Esophagus squamous epithelium (tissue), 5 donors: ENCODE results near the gene RMND1. TPM values are rescaled to one million over a fixed set of nuclear protein-coding genes. Genes with fewer than 3 reads are reported as not detected.

Experiments used
- DNase-seq: peaks from one replicate; lab custom pipeline; 2025; lab: John Stamatoyannopoulos, UW
- H3K27ac ChIP-seq, 4 donors: fragments of 200-600 bp; sonication (generic); one replicate each; pipeline ENCODE4 v1.5.1; 2016 to 2019; ENCODE audit warnings: mild to moderate bottlenecking in 1 of 4
- H3K27me3 ChIP-seq, 4 donors: fragments of 200-600 bp; sonication (generic); 1 replicate in 3 of 4; 2 replicates in 1 of 4; pipeline versions ENCODE4 v1.5.1 to v1.6.0; 2017 to 2021; ENCODE audit warnings: antibody characterized with exemption in 1 of 4
- H3K36me3 ChIP-seq, 3 donors: fragments of 200-600 bp; sonication (generic); one replicate each; pipeline ENCODE4 v1.5.1; 2016 to 2019
- H3K4me1 ChIP-seq, 3 donors: fragments of 200-600 bp; sonication (generic); one replicate each; pipeline ENCODE4 v1.5.1; 2017 to 2019
- H3K4me3 ChIP-seq, 4 donors: fragments of 200-600 bp; sonication (generic); 1 replicate in 3 of 4; 2 replicates in 1 of 4; pipeline ENCODE4 v1.5.1; 2016 to 2019; ENCODE audit warnings: mild to moderate bottlenecking in 2 of 4, moderate library complexity in 1 of 4
- H3K9me3 ChIP-seq, 3 donors: fragments of 200-600 bp; sonication (generic); one replicate each; pipeline ENCODE4 v1.5.1; 2016 to 2019
- POLR2A ChIP-seq, 4 donors: fragments of 450-650 bp; IDR thresholded peaks; one replicate each; pipeline ENCODE4 v1.6.1; 2017; ENCODE audit warnings: antibody characterized with exemption in 4 of 4, mild to moderate bottlenecking in 4 of 4, moderate library complexity in 3 of 4
- WGBS, 2 donors: methylation state at CpG; one replicate each; pipeline ENCODE4 v1.1.5; 2018; 5-methylcytosine and 5-hydroxymethylcytosine counted together
- intact Hi-C: fragments of 100-400 bp; cut with DNase I; formaldehyde crosslinking; loops from one replicate; pipeline ENCODE4 v1.15.0; 2022
- total RNA-seq, 4 donors: library from RNA; depleted of rRNA; stranded (reverse); fragments of >200 nt; gene quantifications; one replicate each; pipeline ENCODE4 v1.1.0, GENCODE V29; 2016
- TF ChIP-seq, protein P1 (sequence below), 6 experiments: fragments of 450-650 bp in 4 of 6; fragments of 200-600 bp in 2 of 6; sonication (generic) in 2 of 6; IDR thresholded peaks; one replicate each; pipeline ENCODE4 v1.5.1; 2016 to 2019; ENCODE audit warnings: antibody characterized with exemption in 6 of 6, mild to moderate bottlenecking in 4 of 6, moderate library complexity in 4 of 6
- donor health status: DM: yes; HTN: yes; CAD: no.

RMND1 gene
- total RNA-seq, 4 donors from 2014 or later = 4.6 to 25.9 (median 15.3) TPM

DNA sequence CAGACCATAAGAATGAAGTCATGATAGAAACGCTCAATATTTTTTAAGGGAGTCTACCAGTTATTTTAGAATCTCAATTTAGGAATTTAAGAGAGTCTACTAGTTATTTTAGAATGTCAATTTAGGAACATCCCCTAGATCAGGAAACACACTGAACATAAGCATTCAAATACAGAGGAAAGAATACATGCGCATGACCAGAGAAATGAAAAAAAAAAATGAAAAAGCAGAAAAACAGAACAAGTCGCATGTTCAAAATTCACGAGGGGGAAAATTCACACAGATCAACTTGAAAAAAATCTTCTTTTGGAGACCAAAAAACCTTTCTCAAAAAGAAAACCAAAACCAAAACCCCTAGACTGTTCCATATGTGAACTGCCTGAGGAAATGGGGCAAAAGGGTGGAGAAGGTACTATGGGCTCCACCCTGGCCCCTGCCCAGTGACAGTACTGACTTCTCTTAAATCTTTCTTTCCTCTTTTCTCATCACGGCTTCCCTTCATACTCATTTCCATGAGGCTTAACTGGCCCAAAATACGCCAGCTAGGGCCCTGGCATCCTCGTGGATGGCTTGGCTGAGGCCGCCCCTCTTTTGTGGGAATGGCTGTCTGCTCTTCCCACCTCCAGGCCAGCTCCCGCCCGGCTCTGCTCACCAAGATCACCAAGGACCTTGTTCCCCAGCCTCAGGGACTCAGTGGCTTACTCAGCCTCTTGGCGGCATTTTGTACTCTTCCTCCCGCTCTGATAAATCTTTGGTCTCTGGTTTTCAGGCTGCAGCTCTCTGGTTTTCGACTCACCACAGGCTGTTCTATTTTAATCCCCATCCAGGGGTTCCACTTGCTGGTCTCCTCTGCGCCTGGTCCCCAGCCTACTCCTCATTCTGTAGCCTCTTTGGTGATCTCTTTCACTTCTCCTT is 71.7 kb downstream of the RMND1 start:
- WGBS, 2 donors = 75 to 83% methylated on average over 14 of the region's 14 CpGs
- peak overlapping the region in 1 of 4 donors; percentile 29 for H3K4me3 ChIP-seq

DNA sequence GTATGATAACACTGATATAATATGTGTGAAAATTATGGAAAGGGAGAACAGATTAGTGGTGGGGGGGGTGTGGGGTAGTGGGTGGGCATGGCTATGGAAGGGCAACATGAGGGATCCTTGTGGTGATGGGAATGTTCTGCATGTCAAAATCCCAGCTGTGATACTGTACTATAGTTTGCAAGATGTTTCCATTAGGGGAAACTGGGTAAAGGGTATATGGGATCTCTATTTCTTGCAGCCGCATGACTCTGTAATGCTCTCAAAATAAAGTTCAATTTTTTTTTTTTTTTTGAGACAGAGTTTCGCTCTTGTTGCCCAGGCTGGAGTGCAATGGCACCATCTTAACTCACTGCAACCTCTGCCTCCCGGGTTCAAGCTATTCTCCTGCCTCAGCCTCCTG is 74.8 kb downstream of the RMND1 start:
- 74 to 81% methylated on average over 3 of the region's 3 CpGs for WGBS, 2 donors

More for the DNA sequence above, 71.7 kb downstream of the RMND1 start:
- Histone ChIP-seq H3K36me3 (peaks cover 0 to 14% (median 0%) of the 10 kb centered on the region in 3 donors), H3K27ac (peak overlapping the region in 3 of 4 donors; percentile 42 to 58 (median 50)), H3K9me3 (no peaks in the 10 kb centered on the region), H3K27me3 (no peaks in the 10 kb centered on the region), H3K4me1 (peaks cover 0 to 29% (median 0%) of the 10 kb centered on the region in 3 donors)
- TF ChIP-seq POLR2A (IDR thresholded peaks at IDR 0.05) = no peak
- TF ChIP-seq, protein P1, sequence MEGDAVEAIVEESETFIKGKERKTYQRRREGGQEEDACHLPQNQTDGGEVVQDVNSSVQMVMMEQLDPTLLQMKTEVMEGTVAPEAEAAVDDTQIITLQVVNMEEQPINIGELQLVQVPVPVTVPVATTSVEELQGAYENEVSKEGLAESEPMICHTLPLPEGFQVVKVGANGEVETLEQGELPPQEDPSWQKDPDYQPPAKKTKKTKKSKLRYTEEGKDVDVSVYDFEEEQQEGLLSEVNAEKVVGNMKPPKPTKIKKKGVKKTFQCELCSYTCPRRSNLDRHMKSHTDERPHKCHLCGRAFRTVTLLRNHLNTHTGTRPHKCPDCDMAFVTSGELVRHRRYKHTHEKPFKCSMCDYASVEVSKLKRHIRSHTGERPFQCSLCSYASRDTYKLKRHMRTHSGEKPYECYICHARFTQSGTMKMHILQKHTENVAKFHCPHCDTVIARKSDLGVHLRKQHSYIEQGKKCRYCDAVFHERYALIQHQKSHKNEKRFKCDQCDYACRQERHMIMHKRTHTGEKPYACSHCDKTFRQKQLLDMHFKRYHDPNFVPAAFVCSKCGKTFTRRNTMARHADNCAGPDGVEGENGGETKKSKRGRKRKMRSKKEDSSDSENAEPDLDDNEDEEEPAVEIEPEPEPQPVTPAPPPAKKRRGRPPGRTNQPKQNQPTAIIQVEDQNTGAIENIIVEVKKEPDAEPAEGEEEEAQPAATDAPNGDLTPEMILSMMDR (IDR thresholded peaks at IDR 0.05) = no peak
- intact Hi-C loops = no loop called here
- no peak for DNase-seq

DNA sequence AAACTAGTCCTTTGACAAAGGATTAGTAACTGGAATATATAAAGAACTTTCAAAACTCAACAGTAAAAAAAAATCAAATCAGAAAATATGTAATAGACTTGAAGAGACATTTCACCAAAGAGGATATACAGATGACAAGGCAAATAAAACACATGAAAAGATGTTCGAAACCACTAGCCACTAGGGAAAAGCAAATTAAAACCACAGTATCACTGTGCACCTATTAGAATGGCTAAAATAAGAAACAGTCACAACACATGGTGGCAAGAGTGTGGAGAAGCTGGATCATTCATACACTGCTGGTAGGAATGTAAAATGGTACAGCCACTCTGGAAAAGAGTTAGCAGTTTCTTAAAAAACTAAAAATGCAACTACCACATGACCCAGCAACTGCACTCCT is 75.5 kb downstream of the RMND1 start:
- Histone ChIP-seq H3K9me3 (no peaks in the 10 kb centered on the region), H3K27me3 (no peaks in the 10 kb centered on the region), H3K27ac (no peak overlapping the region), H3K36me3 (peaks cover 0 to 20% (median 2%) of the 10 kb centered on the region in 3 donors), H3K4me1 (peaks cover 0 to 39% (median 0%) of the 10 kb centered on the region in 3 donors), H3K4me3 (no peak overlapping the region)
- no peak for TF ChIP-seq POLR2A (IDR thresholded peaks at IDR 0.05)
- WGBS, 2 donors = 50 to 63% methylated on average over 1 of the region's 1 CpG
- DNase-seq = no peak
- intact Hi-C loops = no loop called here

More for the DNA sequence above, 74.8 kb downstream of the RMND1 start:
- peaks cover 0 to 39% (median 0%) of the 10 kb centered on the region in 3 donors for H3K4me1 ChIP-seq
- peaks cover 0 to 13% (median 0%) of the 10 kb centered on the region in 3 donors for H3K36me3 ChIP-seq
- DNase-seq = no peak
- no peaks in the 10 kb centered on the region for H3K27me3 ChIP-seq
- no peak for TF ChIP-seq POLR2A (IDR thresholded peaks at IDR 0.05)
- TF ChIP-seq, protein P1 (IDR thresholded peaks at IDR 0.05) = no peak
- no peak overlapping the region for H3K27ac ChIP-seq
- intact Hi-C loops = no loop called here
- no peak overlapping the region for H3K4me3 ChIP-seq
- H3K9me3 ChIP-seq = no peaks in the 10 kb centered on the region

DNA sequence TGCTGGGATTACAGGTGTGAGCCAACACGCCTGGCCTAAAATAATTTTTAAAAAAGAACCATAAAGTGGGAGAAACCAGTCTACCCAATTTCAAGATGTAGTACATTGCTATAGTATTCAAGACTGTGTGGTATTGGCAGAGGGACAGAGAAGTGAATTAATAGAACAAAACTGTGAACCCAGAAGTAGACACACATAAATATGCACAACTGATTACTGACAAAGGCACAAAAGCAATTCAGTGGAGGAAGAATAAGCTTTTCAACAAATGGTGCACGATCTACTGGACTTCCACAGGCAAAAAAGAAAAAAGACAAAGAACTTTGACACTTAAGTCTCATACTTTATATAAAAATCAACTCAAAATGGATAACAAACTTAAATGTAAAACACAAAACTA is 76.1 kb downstream of the RMND1 start:
- TF ChIP-seq POLR2A (IDR thresholded peaks at IDR 0.05) = no peak
- TF ChIP-seq, protein P1 (IDR thresholded peaks at IDR 0.05) = no peak
- intact Hi-C loops = no loop called here
- Histone ChIP-seq H3K4me1 (peaks cover 0 to 36% (median 0%) of the 10 kb centered on the region in 3 donors), H3K27me3 (no peaks in the 10 kb centered on the region), H3K9me3 (no peaks in the 10 kb centered on the region), H3K27ac (no peak overlapping the region), H3K36me3 (peaks cover 0 to 26% (median 9%) of the 10 kb centered on the region in 3 donors), H3K4me3 (no peak overlapping the region)
- WGBS, 2 donors = 83 to 95% methylated on average over 2 of the region's 2 CpGs
- DNase-seq = no peak

DNA sequence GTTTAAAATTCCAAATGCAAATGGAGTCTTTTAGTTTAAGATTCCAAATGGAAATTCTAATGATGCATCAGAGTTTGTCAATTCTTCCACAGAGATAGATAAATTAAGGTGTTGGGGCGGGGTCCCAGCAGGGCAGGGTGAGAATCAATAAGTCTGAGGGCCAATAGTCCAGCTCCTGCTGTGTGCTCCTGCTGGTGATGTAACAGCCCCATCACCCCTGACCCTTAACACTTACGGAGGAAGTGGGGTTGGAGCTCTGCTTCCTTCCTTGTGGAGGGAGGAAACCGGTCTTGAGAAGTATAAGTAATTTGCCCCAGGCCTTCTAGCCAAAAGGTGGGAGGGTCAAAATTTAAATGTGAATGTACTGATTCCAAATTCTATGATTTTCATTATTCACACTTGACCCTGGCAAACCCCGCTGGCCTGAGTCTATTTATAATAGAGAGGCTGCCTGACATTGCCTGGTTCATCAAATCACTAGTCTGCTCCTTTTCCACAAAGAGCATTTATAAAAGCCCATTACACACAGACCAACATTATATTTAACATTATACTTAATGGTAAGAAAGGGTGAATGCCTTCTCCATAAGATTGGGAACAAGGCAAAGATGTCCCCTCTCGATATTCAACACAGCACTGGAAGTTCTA is 77.8 kb downstream of the RMND1 start:
- 57 to 82% methylated on average over 5 of the region's 5 CpGs for WGBS, 2 donors
- TF ChIP-seq, protein P1 (IDR thresholded peaks at IDR 0.05) = no peak
- no peak for TF ChIP-seq POLR2A (IDR thresholded peaks at IDR 0.05)
- Histone ChIP-seq H3K36me3 (peaks cover 0 to 41% (median 9%) of the 10 kb centered on the region in 3 donors), H3K4me3 (no peak overlapping the region), H3K27ac (peak overlapping the region in 3 of 4 donors; percentile 3 to 39 (median 25)), H3K9me3 (no peaks in the 10 kb centered on the region), H3K4me1 (peaks cover 0 to 29% (median 0%) of the 10 kb centered on the region in 3 donors), H3K27me3 (no peaks in the 10 kb centered on the region)
- intact Hi-C loops = no loop called here
- DNase-seq = no peak
